Liver (tissue), 9 donors: ENCODE results near the gene HSD17B3. TPM values are rescaled to one million over a fixed set of nuclear protein-coding genes. Genes with fewer than 3 reads are reported as not detected.

Source experiments
- DNase-seq: peaks from one replicate; pipeline ENCODE4 v3.0.0-alpha.2; 2017; ENCODE audit warnings: low spot score
- H3K27ac ChIP-seq, 2 donors: one replicate each; pipeline ENCODE4 v1.7.0; 2013; ENCODE audit warnings: inconsistent platforms in 2 of 2, low read length in 2 of 2, control low read depth in 1 of 2, low read depth in 1 of 2, mild to moderate bottlenecking in 1 of 2
- H3K27me3 ChIP-seq, 4 donors: one replicate each; pipeline versions ENCODE4 v1.6.1 to v1.7.0; 2013; ENCODE audit warnings: low read length in 3 of 4, inconsistent platforms in 1 of 4, mild to moderate bottlenecking in 1 of 4, moderate library complexity in 1 of 4; ENCODE audit not compliant: control insufficient read depth in 4 of 4, insufficient read depth in 4 of 4
- H3K36me3 ChIP-seq, 4 donors: one replicate each; pipeline versions ENCODE4 v1.6.1 to v1.7.0; 2013; ENCODE audit warnings: low read length in 3 of 4, mild to moderate bottlenecking in 3 of 4, low read depth in 1 of 4, moderate library complexity in 1 of 4; ENCODE audit not compliant: control insufficient read depth in 4 of 4, insufficient read depth in 3 of 4
- H3K4me1 ChIP-seq, 4 donors: one replicate each; pipeline versions ENCODE4 v1.6.1 to v1.7.0; 2013; ENCODE audit warnings: low read length in 3 of 4, mild to moderate bottlenecking in 3 of 4, moderate library complexity in 1 of 4; ENCODE audit not compliant: control insufficient read depth in 4 of 4, insufficient read depth in 4 of 4
- H3K4me3 ChIP-seq, 3 donors: one replicate each; pipeline versions ENCODE4 v1.6.1 to v1.7.0; 2013; ENCODE audit warnings: low read length in 3 of 3, control low read depth in 1 of 3, low read depth in 1 of 3, mild to moderate bottlenecking in 1 of 3
- H3K9ac ChIP-seq, 2 donors: one replicate each; pipeline ENCODE4 v1.7.0; 2013; ENCODE audit warnings: low read length in 2 of 2, mild to moderate bottlenecking in 2 of 2, moderate library complexity in 2 of 2, control low read depth in 1 of 2, low read depth in 1 of 2
- H3K9me3 ChIP-seq, 4 donors: one replicate each; pipeline versions ENCODE4 v1.6.1 to v1.7.0; 2013; ENCODE audit warnings: low read length in 3 of 4; ENCODE audit not compliant: control insufficient read depth in 4 of 4
- ATF3 ChIP-seq: IDR thresholded peaks from 2 replicates; pipeline ENCODE4 v1.6.1; 2016; ENCODE audit warnings: antibody characterized with exemption
- CTCF ChIP-seq: fragments of 150-350 bp; IDR thresholded peaks from 2 replicates; pipeline ENCODE4 v1.5.1; 2017; ENCODE audit warnings: improper control_type of control experiment, low read depth, low read length; ENCODE audit not compliant: missing input control
- EGR1 ChIP-seq, 2 donors: IDR thresholded peaks; 2 replicates each; pipeline ENCODE4 v1.6.1; 2016 to 2018; ENCODE audit warnings: antibody characterized with exemption in 2 of 2, low read depth in 2 of 2
- FOXA1 ChIP-seq: IDR thresholded peaks from 2 replicates; pipeline ENCODE4 v1.6.1; 2016; ENCODE audit warnings: antibody characterized with exemption
- FOXA2 ChIP-seq: IDR thresholded peaks from 2 replicates; pipeline ENCODE4 v1.6.1; 2016; ENCODE audit warnings: antibody characterized with exemption
- GABPA ChIP-seq, 2 donors: IDR thresholded peaks in 1 of 2; conservative IDR thresholded peaks in 1 of 2; 2 replicates each; pipeline ENCODE4 v1.6.1; 2016; ENCODE audit warnings: antibody characterized with exemption in 2 of 2, mild to moderate bottlenecking in 1 of 2, moderate library complexity in 1 of 2
- HNF4A ChIP-seq, 2 donors: conservative IDR thresholded peaks; 2 replicates each; pipeline ENCODE4 v1.6.1; 2016; ENCODE audit warnings: antibody characterized with exemption in 2 of 2, mild to moderate bottlenecking in 2 of 2
- HNF4G ChIP-seq: IDR thresholded peaks from 2 replicates; pipeline ENCODE4 v1.6.1; 2016; ENCODE audit warnings: antibody characterized with exemption
- MAX ChIP-seq: IDR thresholded peaks from 2 replicates; pipeline ENCODE4 v1.6.1; 2016; ENCODE audit warnings: antibody characterized with exemption
- NR2F2 ChIP-seq: IDR thresholded peaks from 2 replicates; pipeline ENCODE4 v1.6.1; 2016; ENCODE audit warnings: antibody characterized with exemption
- RAD21 ChIP-seq, 2 donors: IDR thresholded peaks; 2 replicates each; pipeline ENCODE4 v1.6.1; 2016; ENCODE audit warnings: antibody characterized with exemption in 2 of 2, mild to moderate bottlenecking in 2 of 2
- REST ChIP-seq: IDR thresholded peaks from 2 replicates; pipeline ENCODE4 v1.6.1; 2016; ENCODE audit warnings: antibody characterized with exemption, mild to moderate bottlenecking
- RXRA ChIP-seq, 2 donors: IDR thresholded peaks; 2 replicates each; pipeline ENCODE4 v1.6.1; 2017 to 2018; ENCODE audit warnings: antibody characterized with exemption in 2 of 2, mild to moderate bottlenecking in 1 of 2
- SP1 ChIP-seq: IDR thresholded peaks from 2 replicates; pipeline ENCODE4 v1.6.1; 2018; ENCODE audit warnings: antibody characterized with exemption, mild to moderate bottlenecking
- TAF1 ChIP-seq: conservative IDR thresholded peaks from 2 replicates; pipeline ENCODE4 v1.6.1; 2016; ENCODE audit warnings: antibody characterized with exemption, mild to moderate bottlenecking
- YY1 ChIP-seq: IDR thresholded peaks from 2 replicates; pipeline ENCODE4 v1.6.1; 2016; ENCODE audit warnings: antibody characterized with exemption, mild to moderate bottlenecking
- WGBS: extraction: QIAGEN DNeasy Blood & Tissue Kit; methylation state at CpG from one replicate; pipeline ENCODE4 v1.1.7; 2013; 5-methylcytosine and 5-hydroxymethylcytosine counted together
- polyA plus RNA-seq, 2 donors: library from polyadenylated mRNA; stranded (reverse) in 1 of 2; unstranded in 1 of 2; fragments of 200-250 nt in 1 of 2; fragments of >200 nt in 1 of 2; fragmentation: Nextera tagmentation in 1 of 2; extraction: Ambion mirVana in 1 of 2; gene quantifications; one replicate each; pipeline versions ENCODE4 v1.2.1 to v1.2.3, GENCODE V29; 2013 to 2015
- total RNA-seq, 2 donors: library from RNA; depleted of rRNA; stranded (reverse); fragments of >200 nt; gene quantifications; one replicate each; pipeline ENCODE4 v1.2.3, GENCODE V29; 2014
- TF ChIP-seq, protein P1 (sequence below): IDR thresholded peaks from 2 replicates; pipeline ENCODE4 v1.6.1; 2016; ENCODE audit warnings: antibody characterized with exemption
- donor health status: healthy.
- donor health status: healthy.
- donor health status: healthy.
- donor health status: healthy.
- donor health status: healthy.

Gene HSD17B3
- total and polyA plus RNA-seq, 4 donors, result 0.75 to 1.6 (median 0.96) TPM

- no peaks in the 10 kb centered on the region for H3K36me3 ChIP-seq
- no peaks in the 10 kb centered on the region for H3K27me3 ChIP-seq
- peaks cover 3 to 16% (median 11%) of the 10 kb centered on the region in 4 donors for H3K4me1 ChIP-seq
- H3K4me3 ChIP-seq, result no peak overlapping the region
- no peak overlapping the region for H3K9ac ChIP-seq
- no peak for DNase-seq
- no peak overlapping the region for H3K27ac ChIP-seq
- no peak for TF ChIP-seq FOXA1
- TF ChIP-seq YY1, result no peak
- TF ChIP-seq HNF4A (conservative IDR thresholded peaks at IDR 0.05), result no peak
- TF ChIP-seq REST, result no peak
- TF ChIP-seq EGR1 (IDR thresholded peaks at IDR 0.05; ENCODE audit: low read depth in 2 of 2), result no peak
- TF ChIP-seq ATF3, result no peak
- no peak for TF ChIP-seq GABPA (IDR thresholded peaks at IDR 0.05 in 1 of 2, conservative IDR thresholded peaks at IDR 0.05 in 1 of 2)
- TF ChIP-seq HNF4G, result no peak
- no peak for TF ChIP-seq MAX
- no peak for TF ChIP-seq NR2F2
- no peak for TF ChIP-seq TAF1
- no peak for TF ChIP-seq SP1
- TF ChIP-seq RAD21 (IDR thresholded peaks at IDR 0.05), result no peak
- TF ChIP-seq, protein P1, sequence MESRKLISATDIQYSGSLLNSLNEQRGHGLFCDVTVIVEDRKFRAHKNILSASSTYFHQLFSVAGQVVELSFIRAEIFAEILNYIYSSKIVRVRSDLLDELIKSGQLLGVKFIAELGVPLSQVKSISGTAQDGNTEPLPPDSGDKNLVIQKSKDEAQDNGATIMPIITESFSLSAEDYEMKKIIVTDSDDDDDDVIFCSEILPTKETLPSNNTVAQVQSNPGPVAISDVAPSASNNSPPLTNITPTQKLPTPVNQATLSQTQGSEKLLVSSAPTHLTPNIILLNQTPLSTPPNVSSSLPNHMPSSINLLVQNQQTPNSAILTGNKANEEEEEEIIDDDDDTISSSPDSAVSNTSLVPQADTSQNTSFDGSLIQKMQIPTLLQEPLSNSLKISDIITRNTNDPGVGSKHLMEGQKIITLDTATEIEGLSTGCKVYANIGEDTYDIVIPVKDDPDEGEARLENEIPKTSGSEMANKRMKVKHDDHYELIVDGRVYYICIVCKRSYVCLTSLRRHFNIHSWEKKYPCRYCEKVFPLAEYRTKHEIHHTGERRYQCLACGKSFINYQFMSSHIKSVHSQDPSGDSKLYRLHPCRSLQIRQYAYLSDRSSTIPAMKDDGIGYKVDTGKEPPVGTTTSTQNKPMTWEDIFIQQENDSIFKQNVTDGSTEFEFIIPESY, result no peak
- TF ChIP-seq RXRA (IDR thresholded peaks at IDR 0.05), result no peak
- no peak for TF ChIP-seq FOXA2
- 97% methylated on average over 2 of the region's 2 CpGs for WGBS
- H3K9me3 ChIP-seq, result peaks cover 0 to 5% (median 2%) of the 10 kb centered on the region in 4 donors
Measured at GRCh38 chr9:96219900-96220257, 82.1 kb downstream of the HSD17B3 start.

- no peak overlapping the region for H3K27ac ChIP-seq
- DNase-seq, result peak; percentile 55
- H3K36me3 ChIP-seq, result no peaks in the 10 kb centered on the region
- peaks cover 3 to 16% (median 11%) of the 10 kb centered on the region in 4 donors for H3K4me1 ChIP-seq
- peak overlapping the region in 2 of 3 donors; percentile 37 to 38 for H3K4me3 ChIP-seq
- H3K9ac ChIP-seq, result no peak overlapping the region
- TF ChIP-seq RAD21 (IDR thresholded peaks at IDR 0.05), result peak; percentile 39 to 62
- peak; percentile 53 for TF ChIP-seq CTCF
- TF ChIP-seq ATF3, result no peak
- no peak for TF ChIP-seq TAF1
- TF ChIP-seq NR2F2, result no peak
- TF ChIP-seq REST, result no peak
- no peak for TF ChIP-seq FOXA2
- no peak for TF ChIP-seq MAX
- no peak for TF ChIP-seq EGR1 (IDR thresholded peaks at IDR 0.05; ENCODE audit: low read depth in 2 of 2)
- no peak for TF ChIP-seq RXRA (IDR thresholded peaks at IDR 0.05)
- no peak for TF ChIP-seq HNF4G
- TF ChIP-seq GABPA (IDR thresholded peaks at IDR 0.05 in 1 of 2, conservative IDR thresholded peaks at IDR 0.05 in 1 of 2), result no peak
- H3K9me3 ChIP-seq, result peaks cover 0 to 2% (median 2%) of the 10 kb centered on the region in 4 donors
- 24% methylated on average over 81 of the region's 81 CpGs for WGBS
- H3K27me3 ChIP-seq, result no peaks in the 10 kb centered on the region
Measured at GRCh38 chr9:96219026-96219899, 82.7 kb downstream of the HSD17B3 start.
